Measurements from ENCODE around the gene MLKL.
A peak's percentile ranks its signal among the peaks of the same experiment; 100 is the strongest.
"Not testable (repeated sequence)": the region's sequence is repeated elsewhere in the genome, so short reads cannot be mapped to it uniquely, and the experiment has no call there.

Gene MLKL

DNA sequence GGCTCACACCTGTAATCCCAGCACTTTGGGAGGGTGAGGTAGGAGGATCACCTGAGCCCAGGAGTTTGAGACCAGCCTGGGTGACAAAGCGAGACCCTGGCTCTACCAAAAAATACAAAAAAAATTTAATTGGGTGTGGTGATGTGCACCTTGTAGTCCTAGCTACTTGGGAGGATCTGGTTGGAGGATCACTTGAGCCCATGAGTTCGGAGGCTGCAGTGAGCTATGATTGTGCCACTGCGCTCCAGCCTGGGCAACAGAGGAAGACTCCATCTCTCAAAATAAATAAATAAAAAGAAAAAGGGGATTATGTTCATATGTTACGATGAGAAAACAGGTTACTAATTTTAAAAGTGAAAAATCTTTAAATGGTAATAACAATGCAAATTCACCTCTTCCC is 996 bp downstream of the MLKL start:
- no peak for DNase-seq (ENCODE audit: low read depth)

- DNase-seq (ENCODE audit: low read depth), result no peak
Observed at GRCh38 chr16:74698222-74698621, 2.4 kb downstream of the MLKL start.

- DNase-seq (ENCODE audit: low read depth), result peak; percentile 25
Observed at GRCh38 chr16:74695450-74696422, 4.9 kb downstream of the MLKL start.

DNA sequence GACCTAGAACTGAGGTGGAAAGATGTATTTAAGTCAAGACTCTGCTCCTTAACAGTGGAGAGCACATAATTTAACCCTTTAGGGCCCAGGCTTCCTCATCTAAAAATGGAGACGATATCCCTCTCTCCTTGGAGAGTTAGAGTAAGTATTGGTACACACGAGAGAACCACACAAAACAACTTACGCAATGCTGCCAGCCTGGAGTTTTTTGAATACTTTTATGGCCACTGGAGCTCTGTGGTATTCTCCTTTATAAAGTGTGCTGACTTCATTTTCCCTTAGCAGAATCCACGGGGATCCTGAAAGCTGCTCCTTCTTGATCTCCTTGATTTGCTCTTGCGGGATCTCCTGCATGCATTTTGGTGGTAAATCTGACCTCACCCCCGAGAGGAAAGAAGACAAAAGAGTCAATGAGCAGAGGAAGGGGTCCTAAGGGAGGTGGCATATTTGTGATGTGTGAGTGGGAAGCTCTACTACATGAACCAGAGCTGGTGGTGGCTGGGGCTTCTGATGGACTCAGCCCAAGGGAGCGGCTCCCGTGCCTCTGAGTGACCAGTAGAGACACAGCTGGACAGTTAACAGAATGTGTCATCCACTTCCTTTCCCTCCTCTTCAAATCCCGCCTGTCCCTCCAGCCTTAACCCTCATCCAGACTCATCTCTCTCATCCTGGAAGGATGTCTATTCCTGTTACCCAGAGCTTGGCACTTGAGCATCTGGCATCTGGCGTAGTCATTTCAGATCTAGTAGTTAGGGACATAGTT is 9.4 kb downstream of the MLKL start:
- no peak for DNase-seq (ENCODE audit: low read depth)

DNA sequence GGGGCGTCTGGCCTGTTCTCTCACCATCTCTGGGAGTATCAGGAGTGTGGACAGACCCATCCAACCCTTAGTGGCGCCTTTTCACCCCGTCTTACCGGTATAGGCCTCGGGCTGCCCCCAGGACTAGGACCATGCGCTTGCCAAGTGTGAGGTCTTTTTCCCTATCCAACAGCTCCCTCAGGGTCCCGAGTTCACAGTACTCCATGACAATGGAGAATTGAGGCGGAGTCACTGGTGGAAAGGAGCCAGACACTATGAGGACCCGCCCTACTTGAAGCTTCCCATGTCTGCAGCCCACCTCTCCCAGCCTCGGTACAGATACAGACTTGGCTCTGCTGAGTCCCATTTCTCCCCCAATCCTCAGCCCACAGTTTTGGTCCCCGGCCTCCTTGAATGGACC is 18.1 kb downstream of the MLKL start:
- no peak for DNase-seq (ENCODE audit: low read depth)

GRCh38 chr16:74680681-74681080 is 20.0 kb downstream of the MLKL start:
- DNase-seq (ENCODE audit: low read depth), result no peak

DNA sequence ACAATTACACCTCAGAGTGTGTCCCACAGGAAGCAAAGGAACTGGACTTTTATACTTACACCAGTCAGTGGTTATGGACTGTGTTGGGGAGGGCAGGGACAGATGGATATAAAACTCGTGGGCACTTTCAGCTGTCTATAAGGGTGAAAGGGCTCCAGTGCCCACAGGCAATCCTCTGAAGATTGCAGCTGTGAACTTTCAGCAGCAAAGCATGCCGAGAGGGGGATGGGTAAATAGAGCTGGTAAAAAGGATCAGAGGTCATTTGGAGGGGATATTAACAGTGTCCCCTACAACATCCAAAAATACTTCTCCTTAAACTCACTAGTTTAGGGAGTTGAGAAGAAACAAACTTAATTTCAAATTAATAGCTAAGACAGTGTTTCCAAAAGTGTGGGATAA is 20.7 kb downstream of the MLKL start:
- no peak for DNase-seq (ENCODE audit: low read depth)

DNA sequence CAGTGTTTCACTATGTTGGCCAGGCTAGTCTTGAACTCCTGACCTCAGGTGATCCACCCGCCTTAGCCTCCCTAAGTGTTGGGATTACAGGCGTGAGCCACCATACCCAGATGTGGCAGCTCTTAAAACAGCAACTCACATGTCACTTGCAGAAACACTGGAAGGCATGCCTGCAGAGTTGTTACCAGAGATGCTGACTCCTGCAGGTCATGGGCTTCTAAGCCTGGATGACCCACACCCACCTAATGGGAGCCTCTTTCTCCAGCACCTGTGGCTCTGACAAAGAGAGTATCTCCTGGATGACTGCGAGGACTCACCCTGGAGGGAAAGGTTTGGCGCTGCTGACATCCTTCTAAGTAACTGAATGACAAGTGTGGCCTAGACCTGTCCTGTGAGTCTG is 22.8 kb downstream of the MLKL start:
- DNase-seq (ENCODE audit: low read depth), result no peak

GRCh38 chr16:74673876-74674275 is 26.8 kb downstream of the MLKL start:
- no peak for DNase-seq (ENCODE audit: low read depth)

DNA sequence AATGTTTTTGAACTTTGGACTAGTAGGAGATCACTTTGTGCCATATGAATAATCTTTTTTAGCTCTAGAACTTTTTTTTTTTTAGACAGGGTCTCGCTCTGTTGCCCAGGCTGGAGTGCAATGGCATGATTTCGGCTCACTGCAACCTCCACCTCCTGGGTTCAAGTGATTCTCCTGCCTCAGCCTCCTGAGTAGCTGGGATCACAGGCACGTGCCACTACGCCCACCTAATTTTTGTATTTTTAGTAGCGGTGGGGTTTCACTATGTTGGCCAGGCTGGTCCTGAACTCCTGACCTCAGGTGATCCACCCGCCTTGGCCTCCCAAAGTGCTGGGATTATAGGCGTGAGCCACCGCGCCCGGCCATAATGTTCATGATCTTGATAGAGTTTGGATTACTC is 31.8 kb downstream of the MLKL start:
- DNase-seq (ENCODE audit: low read depth), result not testable (repeated sequence)

DNA sequence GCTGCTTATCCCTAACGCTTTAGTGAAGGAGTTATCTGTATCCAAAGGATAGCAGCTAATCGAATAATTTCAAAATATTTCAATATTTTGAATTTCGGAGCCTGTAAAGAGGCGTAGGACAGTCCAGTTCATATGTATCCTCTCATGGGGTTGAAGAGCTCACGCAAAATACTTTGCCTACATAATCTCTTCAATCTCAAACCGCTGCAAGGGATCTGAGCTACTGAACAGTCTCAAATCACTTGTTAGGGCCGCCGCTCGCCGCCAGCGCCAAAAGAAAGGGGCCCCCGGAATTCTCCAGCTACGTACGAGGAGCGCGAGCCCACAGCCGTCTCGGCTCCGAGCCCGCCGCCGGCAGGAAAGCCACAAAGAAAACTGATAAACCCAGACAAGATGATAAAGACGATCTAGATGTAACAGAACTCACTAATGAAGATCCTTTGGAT is 33.4 kb downstream of the MLKL start:
- DNase-seq (ENCODE audit: low read depth), result no peak

DNA sequence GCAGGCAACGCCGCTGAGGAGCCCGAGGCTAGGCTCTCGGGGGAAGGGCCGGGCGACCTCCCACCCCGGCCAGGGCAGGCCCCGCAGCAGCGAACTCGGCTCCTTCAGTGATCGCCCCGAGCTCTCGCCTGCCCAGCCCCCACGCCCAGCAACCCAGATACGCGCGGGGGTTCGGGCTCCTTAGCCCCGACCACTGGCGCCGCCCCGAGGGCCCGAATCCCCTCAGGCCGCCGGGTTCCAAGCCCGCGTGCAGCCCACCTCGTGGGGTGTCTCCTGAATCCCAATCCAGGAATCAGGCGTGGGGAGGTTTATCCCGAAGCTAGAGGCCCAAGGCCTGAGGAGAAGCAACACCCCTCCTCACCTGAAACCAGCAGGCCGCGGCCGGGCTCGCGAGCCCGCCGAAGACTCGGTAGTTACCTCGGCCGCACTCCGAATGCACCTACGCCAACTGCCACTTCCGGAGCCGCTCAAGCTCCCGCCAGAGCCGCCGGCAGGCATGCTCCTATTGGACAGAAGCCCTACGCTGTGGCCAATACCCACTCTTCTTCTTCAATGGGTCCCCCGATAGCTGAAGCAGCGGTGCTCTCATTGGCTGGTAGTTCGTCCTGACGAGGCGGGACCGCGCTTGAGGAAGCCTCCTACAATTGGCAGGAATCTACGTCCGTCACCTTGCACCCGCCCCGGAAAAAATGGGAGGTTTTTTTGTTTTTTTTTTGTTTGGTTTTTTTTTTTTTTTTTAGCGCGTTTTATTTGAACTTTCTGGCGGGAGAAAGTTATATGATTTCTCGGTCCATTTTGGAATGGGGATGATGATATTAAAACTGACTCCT is 34.0 kb downstream of the MLKL start, which contains the start of gene RFWD3:
Gene RFWD3, minus strand, starts transcription at position 453 of the 830 bp plus-strand sequence. CDS start 5,428 bp downstream, outside the sequence.
- DNase-seq (ENCODE audit: low read depth), result peak; percentile 92

DNA sequence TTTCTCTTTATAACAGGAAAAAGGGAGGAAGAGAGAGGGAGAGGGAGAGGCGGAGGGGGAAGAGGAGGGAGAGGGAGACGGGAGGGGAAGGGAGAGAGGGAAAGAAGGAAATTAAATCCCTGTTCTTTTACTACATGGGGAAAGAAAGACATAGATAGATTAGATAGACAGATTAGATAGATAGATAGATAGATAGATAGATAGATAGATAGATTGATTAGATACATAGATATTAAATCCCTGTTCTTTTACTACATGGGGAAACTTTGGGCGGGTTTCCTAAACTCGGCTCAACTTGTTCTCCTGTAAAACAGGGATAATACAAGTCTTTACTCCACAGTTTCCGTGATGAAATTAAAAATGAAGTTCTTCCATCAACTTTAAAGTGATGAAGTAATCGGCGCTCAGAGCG is 34.6 kb downstream of the MLKL start:
- no peak for DNase-seq (ENCODE audit: low read depth)

GRCh38 chr16:74661064-74661463 is 39.6 kb downstream of the MLKL start:
- DNase-seq (ENCODE audit: low read depth), result no peak

GRCh38 chr16:74660383-74660782 is 40.3 kb downstream of the MLKL start:
- no peak for DNase-seq (ENCODE audit: low read depth)

DNA sequence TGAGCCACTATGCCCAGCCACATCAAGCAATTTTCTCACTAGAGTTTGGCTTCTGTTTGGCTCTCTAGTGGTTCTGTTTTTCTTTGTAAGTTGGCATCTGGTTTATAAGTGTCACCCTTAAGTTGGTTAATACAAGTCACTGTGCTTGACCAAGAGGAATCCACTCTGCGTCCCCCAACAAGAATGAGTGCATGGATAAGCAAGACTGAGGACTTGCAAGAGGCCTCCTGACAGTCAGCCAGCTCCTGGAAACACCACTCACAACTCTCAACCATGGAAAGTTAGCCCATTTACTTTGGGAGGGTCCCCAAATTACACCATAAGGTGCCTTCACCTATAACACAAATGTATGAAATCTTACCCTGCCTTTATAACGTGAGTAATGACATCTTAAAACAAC is 41.6 kb downstream of the MLKL start:
- no peak for DNase-seq (ENCODE audit: low read depth)

- no peak for DNase-seq (ENCODE audit: low read depth)
Observed at GRCh38 chr16:74657870-74658642, 42.6 kb downstream of the MLKL start.

DNA sequence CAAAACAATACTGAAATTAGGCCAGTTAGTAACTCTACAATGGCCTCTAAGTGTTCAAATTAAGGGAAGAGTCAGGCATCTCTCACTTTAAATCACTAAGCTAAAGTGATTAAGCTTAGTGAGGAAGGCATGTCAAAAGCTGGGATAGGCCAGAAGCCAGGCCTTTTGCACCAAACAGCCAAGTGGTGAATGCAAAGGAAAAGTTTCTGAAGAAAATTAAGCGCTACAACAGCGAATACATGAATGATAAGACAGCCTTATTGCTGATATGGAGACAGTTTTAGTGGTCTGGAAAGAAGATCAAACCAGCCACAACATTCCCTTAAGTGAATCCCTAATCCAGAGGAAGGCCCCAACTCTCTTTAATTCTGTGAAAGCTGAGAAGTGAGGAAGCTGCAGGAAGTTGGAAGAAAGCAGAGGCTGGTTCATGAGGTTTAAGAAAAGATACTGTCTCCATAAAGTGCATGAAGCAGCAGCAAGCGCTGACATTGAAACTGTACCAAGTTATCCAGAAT is 46.1 kb downstream of the MLKL start:
- DNase-seq (ENCODE audit: low read depth), result no peak

GRCh38 chr16:74652883-74653282 is 47.8 kb downstream of the MLKL start:
- DNase-seq (ENCODE audit: low read depth), result not testable (repeated sequence)

DNA sequence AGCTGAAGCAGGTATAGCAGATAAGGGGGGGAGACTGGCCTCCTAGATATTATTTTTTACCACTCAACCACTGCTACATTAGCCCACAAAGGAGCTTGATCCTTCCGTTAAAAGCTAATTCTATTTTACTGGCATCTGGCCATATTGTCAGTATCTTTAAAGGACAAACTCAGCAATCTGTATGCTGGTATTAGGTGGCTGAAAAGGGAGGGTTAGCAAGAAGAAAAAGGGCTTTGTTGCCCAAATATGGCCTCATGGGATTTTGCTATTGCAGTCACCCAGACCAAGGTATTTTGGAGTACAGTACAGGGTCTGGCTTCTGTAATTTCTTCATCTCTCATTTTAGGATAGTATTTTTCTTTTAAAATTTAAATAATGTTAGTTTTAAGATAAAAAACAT is 48.4 kb downstream of the MLKL start:
- DNase-seq (ENCODE audit: low read depth), result no peak

- DNase-seq (ENCODE audit: low read depth), result no peak
Observed at GRCh38 chr16:74651841-74652240, 48.8 kb downstream of the MLKL start.
